Measurements from ENCODE around the gene CDC42. TPM values are rescaled to one million over a fixed set of nuclear protein-coding genes. Genes with fewer than 3 reads are reported as not detected.

Gene CDC42
- total RNA-seq, 4 donors from 2014 or later: 108 to 223 (median 200) TPM

DNA sequence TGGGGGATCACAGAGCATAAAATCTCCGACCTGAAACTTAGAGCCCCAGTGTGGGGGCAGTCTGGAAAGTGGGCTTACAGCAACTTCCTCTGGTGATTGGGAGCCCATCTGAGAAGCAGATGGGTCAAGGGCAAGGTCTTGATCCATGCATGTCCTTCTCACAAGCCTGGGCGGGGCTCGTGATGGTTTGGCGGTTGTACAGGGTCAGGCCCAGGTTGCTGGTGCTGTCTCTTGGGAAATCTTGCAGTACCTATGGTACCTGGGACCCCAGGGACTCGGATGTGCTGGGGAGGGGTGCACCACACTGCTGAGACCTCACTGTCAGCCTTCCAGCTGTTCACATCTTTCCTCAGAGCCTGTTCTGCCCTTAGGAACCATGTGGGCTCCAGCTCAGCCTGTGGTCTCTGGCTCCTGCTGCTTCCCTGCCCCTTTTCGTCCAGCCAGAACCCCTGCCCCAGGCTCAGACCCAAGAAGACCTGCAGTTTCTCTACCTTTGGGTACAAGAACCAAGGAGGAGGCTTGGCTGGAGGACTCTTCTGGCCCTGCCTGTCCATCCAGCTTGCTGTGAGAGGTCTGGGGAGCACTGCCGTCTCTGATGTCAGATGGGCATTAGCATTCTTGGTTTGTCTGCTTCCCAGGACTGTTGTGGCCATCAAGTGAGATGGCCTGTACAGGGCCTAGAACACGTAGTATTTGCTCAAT is 65.9 kb downstream of the CDC42 start:
- H3K9me3 ChIP-seq: no peaks in the 10 kb centered on the region
- 52% methylated on average over 7 of the region's 8 CpGs for WGBS
- TF ChIP-seq, protein P1, sequence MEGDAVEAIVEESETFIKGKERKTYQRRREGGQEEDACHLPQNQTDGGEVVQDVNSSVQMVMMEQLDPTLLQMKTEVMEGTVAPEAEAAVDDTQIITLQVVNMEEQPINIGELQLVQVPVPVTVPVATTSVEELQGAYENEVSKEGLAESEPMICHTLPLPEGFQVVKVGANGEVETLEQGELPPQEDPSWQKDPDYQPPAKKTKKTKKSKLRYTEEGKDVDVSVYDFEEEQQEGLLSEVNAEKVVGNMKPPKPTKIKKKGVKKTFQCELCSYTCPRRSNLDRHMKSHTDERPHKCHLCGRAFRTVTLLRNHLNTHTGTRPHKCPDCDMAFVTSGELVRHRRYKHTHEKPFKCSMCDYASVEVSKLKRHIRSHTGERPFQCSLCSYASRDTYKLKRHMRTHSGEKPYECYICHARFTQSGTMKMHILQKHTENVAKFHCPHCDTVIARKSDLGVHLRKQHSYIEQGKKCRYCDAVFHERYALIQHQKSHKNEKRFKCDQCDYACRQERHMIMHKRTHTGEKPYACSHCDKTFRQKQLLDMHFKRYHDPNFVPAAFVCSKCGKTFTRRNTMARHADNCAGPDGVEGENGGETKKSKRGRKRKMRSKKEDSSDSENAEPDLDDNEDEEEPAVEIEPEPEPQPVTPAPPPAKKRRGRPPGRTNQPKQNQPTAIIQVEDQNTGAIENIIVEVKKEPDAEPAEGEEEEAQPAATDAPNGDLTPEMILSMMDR (IDR thresholded peaks at IDR 0.05): no peak
- TF ChIP-seq POLR2A (IDR thresholded peaks at IDR 0.05): no peak
- TF ChIP-seq EP300 (IDR thresholded peaks at IDR 0.05): no peak
- no peak for TF ChIP-seq POLR2AphosphoS5 (IDR thresholded peaks at IDR 0.05)
- peak in 1 of 2 donors; percentile 59 for DNase-seq (ENCODE audit: low spot score in 2 of 2)
- H3K27me3 ChIP-seq: no peaks in the 10 kb centered on the region
- no peak overlapping the region for H3K4me3 ChIP-seq
- peaks cover 13% of the 10 kb centered on the region for H3K36me3 ChIP-seq
- H3K4me1 ChIP-seq: peaks cover 45% of the 10 kb centered on the region
- H3K27ac ChIP-seq: no peak overlapping the region

DNA sequence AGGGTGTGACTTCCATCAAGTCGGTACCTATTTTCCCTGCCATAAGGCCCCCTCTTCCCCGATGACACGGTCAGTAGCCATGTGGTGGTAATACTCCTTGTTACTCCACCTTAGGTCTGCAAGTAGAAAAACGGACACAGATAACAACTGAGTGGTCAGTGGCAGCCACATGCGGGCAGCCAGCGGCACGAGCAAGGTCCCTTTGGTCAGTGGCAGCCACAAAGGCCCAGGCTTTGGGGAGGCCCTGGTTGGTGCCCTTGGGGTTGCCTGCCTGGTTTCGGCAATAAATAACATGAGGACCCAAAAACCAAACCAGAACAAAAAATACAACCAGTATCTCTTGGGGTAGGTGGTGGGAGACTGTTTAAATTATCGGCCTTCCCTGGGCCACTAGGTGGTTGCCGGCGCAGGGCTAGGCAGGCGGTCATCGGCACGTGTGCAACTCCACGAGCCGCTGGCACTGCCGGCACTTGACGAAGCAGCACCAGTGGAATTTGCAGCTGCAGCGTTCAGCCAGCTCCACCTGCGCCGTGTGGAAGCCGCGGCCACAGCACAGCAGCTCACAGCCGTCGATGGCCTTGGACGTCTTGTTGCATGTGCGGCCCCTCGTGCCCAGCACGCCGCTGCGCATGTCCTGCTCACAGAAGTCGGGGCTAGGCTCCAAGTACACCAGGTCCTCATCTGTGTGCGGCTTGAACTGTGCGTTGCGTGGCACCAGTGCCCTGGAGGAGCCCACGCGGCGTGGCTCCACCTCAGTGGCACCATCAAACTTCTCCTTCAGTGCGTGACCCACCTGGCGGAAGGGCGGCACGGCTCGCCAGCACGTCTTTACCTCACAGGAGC is 67.3 kb downstream of the CDC42 start:
- Histone ChIP-seq H3K27ac (no peak overlapping the region), H3K9me3 (no peaks in the 10 kb centered on the region), H3K4me1 (peaks cover 41% of the 10 kb centered on the region), H3K36me3 (peaks cover 3% of the 10 kb centered on the region), H3K4me3 (no peak overlapping the region), H3K27me3 (no peaks in the 10 kb centered on the region)
- DNase-seq (ENCODE audit: low spot score in 2 of 2): peak in 1 of 2 donors; percentile 50
- 85% methylated on average over 31 of the region's 44 CpGs for WGBS
- TF ChIP-seq EP300 (IDR thresholded peaks at IDR 0.05): no peak
- TF ChIP-seq POLR2A (IDR thresholded peaks at IDR 0.05): no peak
- TF ChIP-seq, protein P1 (IDR thresholded peaks at IDR 0.05): no peak
- no peak for TF ChIP-seq POLR2AphosphoS5 (IDR thresholded peaks at IDR 0.05)

DNA sequence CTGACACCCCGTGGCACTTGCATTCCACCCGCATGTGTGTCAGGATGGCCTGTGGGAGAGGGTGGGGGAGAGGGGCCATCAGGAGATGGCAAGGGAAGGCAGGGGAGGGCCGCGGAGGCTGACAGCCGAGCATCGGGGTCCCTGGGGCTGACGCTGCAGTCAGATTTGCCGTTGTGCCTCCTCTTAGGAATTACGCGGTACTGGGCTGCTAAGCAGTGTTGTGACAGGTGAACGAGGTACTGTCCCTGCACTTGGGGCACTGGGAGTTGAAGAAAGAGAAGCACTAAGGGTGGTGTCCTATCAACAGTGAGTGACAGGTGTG is 67.9 kb downstream of the CDC42 start:
- DNase-seq (ENCODE audit: low spot score in 2 of 2): peak in 1 of 2 donors; percentile 18
- no peaks in the 10 kb centered on the region for H3K27me3 ChIP-seq
- WGBS: 87% methylated on average over 10 of the region's 11 CpGs
- H3K4me3 ChIP-seq: no peak overlapping the region
- peaks cover 3% of the 10 kb centered on the region for H3K36me3 ChIP-seq
- no peaks in the 10 kb centered on the region for H3K9me3 ChIP-seq
- peaks cover 41% of the 10 kb centered on the region for H3K4me1 ChIP-seq
- H3K27ac ChIP-seq: no peak overlapping the region
- TF ChIP-seq, protein P1 (IDR thresholded peaks at IDR 0.05): no peak
- TF ChIP-seq EP300 (IDR thresholded peaks at IDR 0.05) (no peak), POLR2AphosphoS5 (IDR thresholded peaks at IDR 0.05) (no peak), POLR2A (IDR thresholded peaks at IDR 0.05) (no peak)

DNA sequence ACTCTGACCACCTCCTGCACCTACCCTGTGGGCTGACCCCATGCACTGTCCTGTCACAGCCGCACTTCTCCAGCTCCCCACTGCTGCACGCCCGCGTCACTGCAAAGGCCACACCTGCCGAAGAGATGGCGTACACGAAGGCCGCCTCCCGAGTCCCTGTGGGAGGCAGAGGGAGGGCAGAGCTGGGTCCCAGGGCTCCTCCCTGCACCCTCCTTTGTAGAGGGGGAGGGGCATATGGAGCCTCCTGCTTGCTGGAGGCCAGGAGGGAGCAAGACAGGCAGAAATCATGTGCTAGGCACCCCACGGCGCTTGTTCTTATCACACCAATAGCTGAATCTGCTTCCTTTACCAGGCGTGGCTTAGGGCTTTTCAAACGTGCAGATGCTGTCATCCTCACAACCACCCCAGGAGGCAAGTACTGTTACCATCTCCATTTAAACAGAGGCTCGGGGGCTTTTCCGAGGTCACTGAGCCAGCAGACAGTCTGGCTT is 69.0 kb downstream of the CDC42 start:
- Histone ChIP-seq H3K4me1 (peaks cover 41% of the 10 kb centered on the region), H3K36me3 (peaks cover 3% of the 10 kb centered on the region), H3K4me3 (no peak overlapping the region), H3K9me3 (no peaks in the 10 kb centered on the region), H3K27ac (no peak overlapping the region), H3K27me3 (no peaks in the 10 kb centered on the region)
- no peak for TF ChIP-seq EP300 (IDR thresholded peaks at IDR 0.05)
- WGBS: 57% methylated on average over 6 of the region's 15 CpGs
- no peak for DNase-seq (ENCODE audit: low spot score in 2 of 2)

DNA sequence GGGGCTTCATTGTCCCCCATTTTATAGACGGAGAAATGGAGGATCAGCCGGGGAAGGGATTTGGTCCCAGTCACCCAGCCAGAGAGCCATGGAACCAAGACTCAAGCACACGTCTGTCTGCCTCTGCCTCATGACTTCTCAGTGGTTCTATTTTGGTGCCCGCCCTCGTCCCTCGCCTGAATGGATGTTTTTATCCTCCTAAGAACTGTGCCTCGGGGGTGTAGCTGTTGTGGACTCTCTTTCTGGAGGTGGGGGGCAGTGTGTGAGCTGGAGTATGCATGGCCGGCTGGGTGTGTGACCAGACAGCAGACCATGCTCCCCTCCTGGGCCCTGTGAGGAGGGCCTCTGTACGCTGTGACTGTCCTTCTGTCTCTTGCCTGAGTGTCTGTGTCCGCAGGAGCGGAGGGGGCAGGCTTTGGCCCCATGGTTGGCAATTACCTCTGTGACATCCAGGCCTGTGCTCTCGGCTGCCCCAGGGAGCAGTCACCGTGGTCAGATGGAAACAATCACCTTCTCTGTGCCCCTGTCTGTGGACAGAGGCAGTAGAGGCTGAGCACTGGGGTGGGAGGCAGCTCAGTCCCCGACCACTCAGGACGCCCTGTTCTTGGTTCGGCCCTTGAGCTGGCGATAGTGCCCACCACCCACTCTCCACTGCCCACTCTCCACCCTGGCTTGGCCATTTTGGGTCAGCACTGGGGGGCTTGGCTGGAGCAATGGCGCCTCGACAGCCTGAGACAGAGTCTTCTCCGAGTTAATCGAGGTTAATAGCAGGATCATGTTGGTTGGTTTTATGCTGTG is 70.0 kb downstream of the CDC42 start:
- no peaks in the 10 kb centered on the region for H3K9me3 ChIP-seq
- no peak overlapping the region for H3K27ac ChIP-seq
- peak in 1 of 2 donors; percentile 7 for DNase-seq (ENCODE audit: low spot score in 2 of 2)
- H3K27me3 ChIP-seq: no peaks in the 10 kb centered on the region
- peaks cover 3% of the 10 kb centered on the region for H3K36me3 ChIP-seq
- peaks cover 33% of the 10 kb centered on the region for H3K4me1 ChIP-seq
- TF ChIP-seq, protein P1 (IDR thresholded peaks at IDR 0.05): no peak
- TF ChIP-seq EP300 (IDR thresholded peaks at IDR 0.05) (no peak), POLR2A (IDR thresholded peaks at IDR 0.05) (no peak), POLR2AphosphoS5 (IDR thresholded peaks at IDR 0.05) (no peak)
- WGBS: 67% methylated on average over 16 of the region's 21 CpGs
- no peak overlapping the region for H3K4me3 ChIP-seq

All from suprapubic skin (tissue), 4 donors.